Measurements from ENCODE around the gene C6orf120. TPM values are rescaled to one million over a fixed set of nuclear protein-coding genes. Genes with fewer than 3 reads are reported as not detected.

The C6orf120 gene
- total RNA-seq, 1 experiment from 2014 or later = 23.2 TPM

DNA sequence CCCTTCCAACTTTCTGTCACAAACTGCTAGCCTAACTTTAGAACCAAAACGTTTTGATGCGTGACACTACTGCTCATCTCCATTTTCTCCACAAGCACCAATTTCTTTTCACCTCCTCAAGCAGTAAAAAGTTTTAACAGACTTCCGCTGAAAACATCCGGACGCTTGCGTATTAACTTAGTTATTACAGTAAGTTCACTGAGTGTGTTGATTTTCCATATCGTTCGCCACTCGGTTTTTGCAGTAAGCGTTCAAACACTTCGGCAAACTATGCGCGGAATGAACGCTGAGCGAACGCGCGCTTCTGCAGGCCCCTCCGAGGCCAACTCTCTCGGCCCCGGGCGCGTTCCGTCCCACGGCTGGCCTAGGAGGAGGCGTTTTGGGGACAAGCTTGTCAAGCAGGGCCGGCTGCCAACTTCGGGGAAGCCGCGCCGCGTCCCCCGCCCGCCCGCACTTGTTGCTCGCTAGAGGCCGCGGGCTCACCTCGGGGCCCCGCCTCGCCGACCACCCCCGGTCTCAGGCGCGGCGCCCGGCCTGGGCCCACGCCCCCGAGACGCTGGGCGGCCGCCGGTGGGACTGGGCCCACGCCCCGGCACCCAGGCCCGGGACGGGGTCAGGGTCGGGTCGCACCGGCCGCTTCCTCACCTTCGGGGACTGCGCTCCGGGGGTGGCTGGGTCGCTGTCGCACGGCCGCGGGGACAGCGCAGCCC is 21.4 kb downstream of the C6orf120 start:
- intact Hi-C loops (cut with micrococcal nuclease; ENCODE audit: unreplicated experiment) = loop anchor here (5.0 kb wide), 1 partner anchor 804 kb away; no protein-coding TSS in a partner anchor
- peak overlapping the region; percentile 92 for H3K4me3 ChIP-seq (ENCODE audit: low read depth, low read length, poor library complexity, severe bottlenecking)
- H3K9me3 ChIP-seq (ENCODE audit: low read depth, low read length, poor library complexity, severe bottlenecking) = no peaks in the 10 kb centered on the region
- no peaks in the 10 kb centered on the region for H3K27me3 ChIP-seq (replicated peaks; ENCODE audit: insufficient read depth, low read depth, low read length, poor library complexity)
- H3K27ac ChIP-seq (ENCODE audit: low read depth, low read length, poor library complexity, severe bottlenecking) = peak overlapping the region; percentile 82
- DNase-seq (ENCODE audit: low spot score) = peak; percentile 84
- TF ChIP-seq, protein P1, sequence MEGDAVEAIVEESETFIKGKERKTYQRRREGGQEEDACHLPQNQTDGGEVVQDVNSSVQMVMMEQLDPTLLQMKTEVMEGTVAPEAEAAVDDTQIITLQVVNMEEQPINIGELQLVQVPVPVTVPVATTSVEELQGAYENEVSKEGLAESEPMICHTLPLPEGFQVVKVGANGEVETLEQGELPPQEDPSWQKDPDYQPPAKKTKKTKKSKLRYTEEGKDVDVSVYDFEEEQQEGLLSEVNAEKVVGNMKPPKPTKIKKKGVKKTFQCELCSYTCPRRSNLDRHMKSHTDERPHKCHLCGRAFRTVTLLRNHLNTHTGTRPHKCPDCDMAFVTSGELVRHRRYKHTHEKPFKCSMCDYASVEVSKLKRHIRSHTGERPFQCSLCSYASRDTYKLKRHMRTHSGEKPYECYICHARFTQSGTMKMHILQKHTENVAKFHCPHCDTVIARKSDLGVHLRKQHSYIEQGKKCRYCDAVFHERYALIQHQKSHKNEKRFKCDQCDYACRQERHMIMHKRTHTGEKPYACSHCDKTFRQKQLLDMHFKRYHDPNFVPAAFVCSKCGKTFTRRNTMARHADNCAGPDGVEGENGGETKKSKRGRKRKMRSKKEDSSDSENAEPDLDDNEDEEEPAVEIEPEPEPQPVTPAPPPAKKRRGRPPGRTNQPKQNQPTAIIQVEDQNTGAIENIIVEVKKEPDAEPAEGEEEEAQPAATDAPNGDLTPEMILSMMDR (conservative IDR thresholded peaks at IDR 0.05; ENCODE audit: low read depth, low read length) = no peak
- no peak for TF ChIP-seq EZH2 (IDR thresholded peaks at IDR 0.05; ENCODE audit: borderline replicate concordance, low read depth, low read length, poor library complexity, severe bottlenecking)
- BruUV-seq (replicated peaks) = no TSS peak
- peaks cover under 1% of the 10 kb centered on the region for H3K36me3 ChIP-seq (ENCODE audit: insufficient read depth, low read length, poor library complexity, severe bottlenecking)
- peaks cover 28% of the 10 kb centered on the region for H3K4me1 ChIP-seq (ENCODE audit: insufficient read depth, low read length, poor library complexity, severe bottlenecking)
- POLR2A ChIA-PET (ENCODE audit: low non-redundant PET) = no interaction called here
- CTCF ChIA-PET = no interaction called here

DNA sequence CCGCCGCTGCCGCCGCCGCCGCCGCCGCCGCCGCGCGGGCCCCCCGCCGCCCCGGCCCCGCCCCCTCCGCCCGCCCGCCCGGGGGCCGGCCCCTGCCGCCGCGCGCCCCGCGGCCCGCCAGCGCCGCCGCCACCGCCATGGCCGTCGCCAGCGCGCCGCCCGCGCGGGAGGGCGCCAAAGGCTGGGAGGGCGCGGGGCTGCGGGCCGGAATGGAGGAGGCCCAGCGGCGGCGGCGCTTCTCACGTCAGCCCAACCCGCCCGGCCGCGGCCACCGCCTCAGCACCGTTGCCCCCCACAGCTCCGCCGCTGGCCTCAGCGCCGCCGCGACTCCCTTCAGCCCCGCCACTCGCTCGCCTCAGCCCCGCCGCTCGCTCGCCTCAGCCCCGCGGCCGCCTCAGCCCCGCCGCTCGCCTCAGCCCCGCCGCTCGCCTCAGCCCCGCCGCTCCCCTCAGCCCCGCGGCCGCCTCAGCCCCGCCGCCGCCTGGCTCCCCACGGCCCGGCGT is 22.1 kb downstream of the C6orf120 start:
- DNase-seq (ENCODE audit: low spot score) = peak; percentile 61
- no peaks in the 10 kb centered on the region for H3K27me3 ChIP-seq (replicated peaks; ENCODE audit: insufficient read depth, low read depth, low read length, poor library complexity)
- TF ChIP-seq, protein P1 (conservative IDR thresholded peaks at IDR 0.05; ENCODE audit: low read depth, low read length) = no peak
- no peak for TF ChIP-seq EZH2 (IDR thresholded peaks at IDR 0.05; ENCODE audit: borderline replicate concordance, low read depth, low read length, poor library complexity, severe bottlenecking)
- CTCF ChIA-PET = no interaction called here
- POLR2A ChIA-PET (ENCODE audit: low non-redundant PET) = no interaction called here
- H3K4me1 ChIP-seq (ENCODE audit: insufficient read depth, low read length, poor library complexity, severe bottlenecking) = peaks cover 35% of the 10 kb centered on the region
- H3K27ac ChIP-seq (ENCODE audit: low read depth, low read length, poor library complexity, severe bottlenecking) = peak overlapping the region; percentile 74
- peak overlapping the region; percentile 61 for H3K4me3 ChIP-seq (ENCODE audit: low read depth, low read length, poor library complexity, severe bottlenecking)
- intact Hi-C loops (cut with micrococcal nuclease; ENCODE audit: unreplicated experiment) = loop anchor here (2.0 to 5.0 kb wide), 2 partner anchors 27 to 803 kb away; partner anchors contain the start of genes DYNLT2 and ERMARD
- H3K36me3 ChIP-seq (ENCODE audit: insufficient read depth, low read length, poor library complexity, severe bottlenecking) = no peaks in the 10 kb centered on the region
- no TSS peak for BruUV-seq (replicated peaks)
- no peaks in the 10 kb centered on the region for H3K9me3 ChIP-seq (ENCODE audit: low read depth, low read length, poor library complexity, severe bottlenecking)

DNA sequence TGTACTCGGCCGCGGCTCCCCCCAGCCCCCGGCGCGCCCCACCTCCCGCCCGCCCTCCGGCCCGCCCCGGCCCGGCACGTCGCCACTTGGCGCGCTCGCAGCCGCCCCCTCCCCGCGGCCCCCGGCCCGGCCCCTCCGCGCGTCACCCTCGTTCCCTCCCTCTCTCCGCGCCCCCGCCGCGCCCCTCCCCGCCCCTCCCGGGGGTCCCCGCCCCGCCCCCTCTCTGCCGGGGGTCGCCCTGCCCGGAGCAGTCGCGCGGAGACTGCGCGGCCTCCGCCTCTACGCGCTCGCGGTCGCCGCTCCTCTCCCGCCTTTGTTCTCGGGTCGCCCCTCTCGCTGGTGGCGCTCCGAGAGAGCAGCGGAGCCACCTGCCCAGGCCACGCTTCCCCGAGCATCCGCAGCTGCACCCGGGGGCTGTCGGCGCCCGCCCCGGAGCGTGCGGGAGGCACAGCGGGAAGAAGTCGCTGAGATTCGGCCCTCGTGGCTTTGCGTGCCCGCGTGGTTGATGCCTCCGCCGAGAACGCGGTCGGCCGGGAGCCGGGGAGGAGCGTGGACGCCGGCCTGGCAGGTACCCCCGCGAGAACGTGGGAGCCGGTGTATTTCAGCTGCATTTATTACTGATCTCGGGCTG is 22.7 kb downstream of the C6orf120 start, which contains the start of gene PHF10:
PHF10 (minus strand) TSS at position 7 of the 631 bp plus-strand sequence. CDS start 569 bp downstream, outside the sequence.
- TF ChIP-seq, protein P1 (conservative IDR thresholded peaks at IDR 0.05; ENCODE audit: low read depth, low read length) = no peak
- CTCF ChIA-PET = no interaction called here
- POLR2A ChIA-PET (ENCODE audit: low non-redundant PET) = no interaction called here
- no TSS peak for BruUV-seq (replicated peaks)
- peak; percentile 75 for DNase-seq (ENCODE audit: low spot score)
- Histone ChIP-seq H3K27ac (ENCODE audit: low read depth, low read length, poor library complexity, severe bottlenecking) (peak within 1 kb of the TSS; percentile 82), H3K27me3 (replicated peaks; ENCODE audit: insufficient read depth, low read depth, low read length, poor library complexity) (no peaks in the 10 kb centered on the region), H3K4me1 (ENCODE audit: insufficient read depth, low read length, poor library complexity, severe bottlenecking) (peaks cover 36% of the 10 kb centered on the region), H3K9me3 (ENCODE audit: low read depth, low read length, poor library complexity, severe bottlenecking) (no peaks in the 10 kb centered on the region), H3K4me3 (ENCODE audit: low read depth, low read length, poor library complexity, severe bottlenecking) (peak within 1 kb of the TSS; percentile 92), H3K36me3 (ENCODE audit: insufficient read depth, low read length, poor library complexity, severe bottlenecking) (no peaks in the 10 kb centered on the region)
- intact Hi-C loops (cut with micrococcal nuclease; ENCODE audit: unreplicated experiment) = loop anchor here (2.0 to 5.0 kb wide), 2 partner anchors 26 to 803 kb away; partner anchors contain the start of genes DYNLT2 and ERMARD
